Measurements from ENCODE around the gene THOP1. TPM values are rescaled to one million over a fixed set of nuclear protein-coding genes. Genes with fewer than 3 reads are reported as not detected.

THOP1 gene
- total and polyA plus RNA-seq, 10 of the 15 experiments (the other 5 are each of a cell fraction or from before 2014, with no cell fraction given), result 1.9 to 270 (median 169) TPM

- Histone ChIP-seq H3K79me2 (ENCODE audit: control insufficient read depth, insufficient read depth, low read length) (no peaks in the 10 kb centered on the region), H3K9me3 (replicated peaks; ENCODE audit: control insufficient read depth, insufficient read depth, low read length) (no peaks in the 10 kb centered on the region), H4K20me1 (ENCODE audit: control insufficient read depth, insufficient read depth) (no peaks in the 10 kb centered on the region), H3K4me1 (ENCODE audit: control insufficient read depth, insufficient read depth, low read length) (no peaks in the 10 kb centered on the region), H3K27ac (ENCODE audit: control insufficient read depth, insufficient read depth) (no peak overlapping the region), H3K27me3 (replicated peaks in 1 of 2; ENCODE audit: control insufficient read depth in 2 of 2, insufficient read depth in 2 of 2, low read length in 1 of 2) (no peaks in the 10 kb centered on the region), H3K4me2 (ENCODE audit: control insufficient read depth, insufficient read depth) (no peak overlapping the region), H3K4me3 (no peak overlapping the region), H2AFZ (ENCODE audit: control insufficient read depth, low read depth, low read length) (no peak overlapping the region), H3K36me3 (ENCODE audit: control insufficient read depth in 2 of 2, insufficient read depth in 2 of 2, low read length in 1 of 2) (peaks cover 13 to 40% of the 10 kb centered on the region in 2 experiments), H3K9ac (ENCODE audit: control insufficient read depth, insufficient read depth, low read length) (no peak overlapping the region)
- FAIRE-seq (no peak), ATAC-seq (no peak), DNase-seq (ENCODE audit: low read depth, low spot score) (no peak)
- ChIA-PET RAD21 (ENCODE audit: unreplicated experiment) (no interaction called here), CTCF (no interaction called here), SMC1A (ENCODE audit: uncharacterized antibody, unreplicated experiment) (no interaction called here), POLR2A (no interaction called here)
- in situ Hi-C loops (cut with MboI), result no loop called here
- WGBS (ENCODE audit: insufficient coverage, insufficient replicate concordance, low lambda C conversion rate, missing lambda C conversion rate), result 95% methylated on average over 35 of the region's 43 CpGs
- no TSS peak for BruUV-seq (replicated peaks)
- TF ChIP-seq ZNF217 (IDR thresholded peaks at IDR 0.05) (no peak), ZNF24 (IDR thresholded peaks at IDR 0.05) (no peak), ZNF592 (IDR thresholded peaks at IDR 0.05) (no peak)
- intact Hi-C loops (cut with micrococcal nuclease; ENCODE audit: unreplicated experiment), result no loop called here
Observed at GRCh38 chr19:2761876-2762782, 23.2 kb upstream of the THOP1 start.

Data from GM12878 (cell line).